ENCODE data around the gene MAP2K5.

Gene MAP2K5

DNA sequence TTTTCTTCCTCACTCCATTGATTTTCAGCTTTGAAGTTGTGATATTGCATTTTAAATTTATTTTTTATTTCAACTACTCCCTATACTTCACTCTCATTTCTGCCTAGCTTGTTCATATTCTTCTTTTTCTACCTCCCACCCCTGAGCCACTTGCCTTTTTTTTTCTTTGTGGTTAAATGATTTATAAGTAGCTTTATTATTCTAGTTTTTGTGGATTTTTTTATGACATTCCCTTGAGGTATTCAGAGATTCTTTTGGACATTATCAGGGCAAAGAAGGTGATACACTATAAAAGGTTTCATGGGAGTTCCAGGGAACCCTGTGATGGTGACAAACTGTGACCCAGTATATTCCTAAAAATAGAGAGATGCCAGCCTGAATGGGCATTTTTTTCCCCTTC lies 18.3 kb upstream of the MAP2K5 start:
- TF ChIP-seq, protein P1, sequence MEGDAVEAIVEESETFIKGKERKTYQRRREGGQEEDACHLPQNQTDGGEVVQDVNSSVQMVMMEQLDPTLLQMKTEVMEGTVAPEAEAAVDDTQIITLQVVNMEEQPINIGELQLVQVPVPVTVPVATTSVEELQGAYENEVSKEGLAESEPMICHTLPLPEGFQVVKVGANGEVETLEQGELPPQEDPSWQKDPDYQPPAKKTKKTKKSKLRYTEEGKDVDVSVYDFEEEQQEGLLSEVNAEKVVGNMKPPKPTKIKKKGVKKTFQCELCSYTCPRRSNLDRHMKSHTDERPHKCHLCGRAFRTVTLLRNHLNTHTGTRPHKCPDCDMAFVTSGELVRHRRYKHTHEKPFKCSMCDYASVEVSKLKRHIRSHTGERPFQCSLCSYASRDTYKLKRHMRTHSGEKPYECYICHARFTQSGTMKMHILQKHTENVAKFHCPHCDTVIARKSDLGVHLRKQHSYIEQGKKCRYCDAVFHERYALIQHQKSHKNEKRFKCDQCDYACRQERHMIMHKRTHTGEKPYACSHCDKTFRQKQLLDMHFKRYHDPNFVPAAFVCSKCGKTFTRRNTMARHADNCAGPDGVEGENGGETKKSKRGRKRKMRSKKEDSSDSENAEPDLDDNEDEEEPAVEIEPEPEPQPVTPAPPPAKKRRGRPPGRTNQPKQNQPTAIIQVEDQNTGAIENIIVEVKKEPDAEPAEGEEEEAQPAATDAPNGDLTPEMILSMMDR (IDR thresholded peaks at IDR 0.05; ENCODE audit: low read depth, low read length) = no peak
- no peak overlapping the region for H3K4me3 ChIP-seq (ENCODE audit: low read depth, low read length)
- no peak overlapping the region for H3K27ac ChIP-seq
- DNase-seq = no peak
- H3K36me3 ChIP-seq = peaks cover 23% of the 10 kb centered on the region
- H3K27me3 ChIP-seq (ENCODE audit: insufficient read depth, low read depth, severe bottlenecking) = no peaks in the 10 kb centered on the region
- no peaks in the 10 kb centered on the region for H3K9me3 ChIP-seq (ENCODE audit: severe bottlenecking)

DNA sequence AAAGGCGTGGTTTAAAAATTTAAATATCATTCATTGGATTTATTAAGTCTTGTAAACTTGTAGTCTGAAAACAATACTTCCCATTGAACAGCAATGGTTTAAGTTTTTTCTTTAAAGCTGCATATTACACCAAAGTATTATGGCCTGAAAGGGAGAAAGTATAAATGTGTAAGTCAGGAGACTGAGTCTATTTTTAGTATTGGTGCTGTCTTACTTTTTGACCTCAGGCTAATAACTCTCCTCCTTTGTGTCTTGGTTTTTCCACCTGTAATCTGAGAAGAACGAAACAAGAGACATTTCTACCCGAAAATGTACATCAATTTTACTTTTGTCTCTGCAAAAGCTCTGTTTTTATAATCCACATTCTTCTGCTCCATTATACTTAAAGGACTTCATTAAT lies 14.0 kb upstream of the MAP2K5 start:
- no peak overlapping the region for H3K4me3 ChIP-seq (ENCODE audit: low read depth, low read length)
- no peak overlapping the region for H3K27ac ChIP-seq
- H3K27me3 ChIP-seq (ENCODE audit: insufficient read depth, low read depth, severe bottlenecking) = no peaks in the 10 kb centered on the region
- peaks cover 17% of the 10 kb centered on the region for H3K36me3 ChIP-seq
- H3K9me3 ChIP-seq (ENCODE audit: severe bottlenecking) = no peaks in the 10 kb centered on the region
- no peak for DNase-seq
- TF ChIP-seq, protein P1 (IDR thresholded peaks at IDR 0.05; ENCODE audit: low read depth, low read length) = no peak

DNA sequence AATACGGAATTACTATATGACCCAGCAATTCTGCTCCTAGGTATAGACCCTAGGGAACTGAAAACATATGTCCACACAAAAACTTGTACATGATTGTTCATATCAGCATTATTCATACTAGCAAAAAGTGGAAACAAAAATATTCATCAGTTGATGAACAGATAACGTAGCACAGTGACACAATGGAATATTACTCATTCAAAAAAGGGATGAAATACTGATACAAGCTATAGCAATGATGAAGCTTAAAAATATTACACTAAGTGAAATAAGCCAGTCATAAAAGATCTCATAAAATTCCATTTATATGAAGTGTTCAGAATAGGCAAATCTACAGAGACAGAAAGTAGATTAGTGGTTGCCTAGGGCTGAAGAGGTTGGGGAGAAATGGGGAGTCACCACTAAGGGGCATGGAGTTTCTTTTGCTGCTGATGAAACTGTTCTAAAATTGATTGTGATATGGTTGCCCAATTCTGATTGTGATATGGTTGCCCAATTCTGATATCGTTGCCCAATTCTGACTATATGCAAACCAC lies 11.1 kb upstream of the MAP2K5 start:
- H3K36me3 ChIP-seq = peaks cover 14% of the 10 kb centered on the region
- H3K27ac ChIP-seq = no peak overlapping the region
- no peak for DNase-seq
- no peaks in the 10 kb centered on the region for H3K27me3 ChIP-seq (ENCODE audit: insufficient read depth, low read depth, severe bottlenecking)
- no peaks in the 10 kb centered on the region for H3K9me3 ChIP-seq (ENCODE audit: severe bottlenecking)
- no peak overlapping the region for H3K4me3 ChIP-seq (ENCODE audit: low read depth, low read length)
- TF ChIP-seq, protein P1 (IDR thresholded peaks at IDR 0.05; ENCODE audit: low read depth, low read length) = no peak

DNA sequence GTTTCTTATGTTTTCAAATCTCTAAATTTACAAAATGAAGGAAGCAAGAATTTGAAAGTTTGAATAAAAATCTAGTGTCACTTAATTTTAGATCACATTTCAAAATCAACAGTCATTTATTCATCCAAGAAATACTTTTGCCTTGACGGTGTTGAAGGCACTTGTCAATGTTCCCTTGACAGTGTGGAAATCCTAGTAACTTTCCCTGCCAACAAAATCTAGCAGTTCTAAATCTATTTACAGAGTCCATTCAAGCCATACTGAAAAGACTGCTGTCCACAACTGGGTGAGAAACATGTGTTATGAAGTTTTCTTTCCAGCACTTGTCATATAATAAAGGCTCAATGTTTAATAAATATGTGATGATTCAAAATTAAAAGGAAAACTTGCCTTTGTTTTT lies 8.6 kb upstream of the MAP2K5 start:
- no peak overlapping the region for H3K27ac ChIP-seq
- H3K36me3 ChIP-seq = no peaks in the 10 kb centered on the region
- DNase-seq = no peak
- no peaks in the 10 kb centered on the region for H3K9me3 ChIP-seq (ENCODE audit: severe bottlenecking)
- H3K4me3 ChIP-seq (ENCODE audit: low read depth, low read length) = no peak overlapping the region
- no peaks in the 10 kb centered on the region for H3K27me3 ChIP-seq (ENCODE audit: insufficient read depth, low read depth, severe bottlenecking)
- TF ChIP-seq, protein P1 (IDR thresholded peaks at IDR 0.05; ENCODE audit: low read depth, low read length) = no peak

DNA sequence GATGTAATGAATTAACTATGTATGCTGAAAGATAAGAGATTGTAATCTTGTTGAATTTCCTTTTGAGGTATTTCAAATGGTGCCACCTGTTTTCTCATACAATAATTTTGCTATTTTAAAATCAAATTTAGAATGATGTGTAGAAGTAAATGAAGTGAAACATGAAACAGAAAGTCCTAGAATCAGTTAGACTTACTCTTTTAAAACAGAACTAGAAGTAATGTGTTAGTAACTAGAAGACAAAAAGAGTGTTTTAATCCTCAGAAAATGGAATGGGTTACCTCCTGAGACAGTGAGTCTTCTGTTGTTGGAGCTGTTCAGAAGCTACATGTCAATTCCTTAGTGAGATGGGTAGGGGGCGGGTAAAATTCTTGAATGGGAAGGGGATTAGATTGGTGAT lies 8.1 kb upstream of the MAP2K5 start:
- H3K27me3 ChIP-seq (ENCODE audit: insufficient read depth, low read depth, severe bottlenecking) = no peaks in the 10 kb centered on the region
- H3K9me3 ChIP-seq (ENCODE audit: severe bottlenecking) = no peaks in the 10 kb centered on the region
- H3K4me3 ChIP-seq (ENCODE audit: low read depth, low read length) = no peak overlapping the region
- DNase-seq = no peak
- no peak overlapping the region for H3K27ac ChIP-seq
- no peaks in the 10 kb centered on the region for H3K36me3 ChIP-seq
- TF ChIP-seq, protein P1 (IDR thresholded peaks at IDR 0.05; ENCODE audit: low read depth, low read length) = no peak

DNA sequence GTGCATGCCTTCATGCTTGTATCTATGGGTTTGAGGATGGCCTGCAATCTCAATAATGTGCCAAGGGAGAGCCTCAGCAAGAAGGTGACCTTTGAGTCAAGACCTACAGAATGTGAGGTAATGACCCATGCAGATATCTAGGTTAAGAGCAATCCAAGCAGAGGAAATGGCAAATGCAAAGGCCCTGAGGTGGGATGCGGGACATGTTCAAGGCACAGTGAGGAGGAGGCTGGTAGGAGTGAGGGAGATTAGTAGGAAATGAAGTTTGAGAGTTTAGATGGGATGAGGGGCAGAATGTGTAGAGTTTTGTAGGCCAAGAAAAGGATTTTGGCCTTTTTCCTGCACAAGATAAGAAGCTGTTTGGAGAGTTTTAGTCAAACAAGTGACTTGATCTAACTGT lies 4.7 kb upstream of the MAP2K5 start:
- TF ChIP-seq, protein P1 (IDR thresholded peaks at IDR 0.05; ENCODE audit: low read depth, low read length) = no peak
- Histone ChIP-seq H3K9me3 (ENCODE audit: severe bottlenecking) (no peaks in the 10 kb centered on the region), H3K4me3 (ENCODE audit: low read depth, low read length) (no peak overlapping the region), H3K36me3 (peaks cover 5% of the 10 kb centered on the region; the same call in 1 of the 2 replicates), H3K27ac (no peak overlapping the region), H3K27me3 (ENCODE audit: insufficient read depth, low read depth, severe bottlenecking) (no peaks in the 10 kb centered on the region)
- DNase-seq = no peak
